ENCODE results near the gene TRERF1.

Gene TRERF1

GRCh38 chr6:42260396-42260888 is 191.3 kb downstream of the TRERF1 start:
- H3K27ac ChIP-seq (ENCODE audit: low read length, poor library complexity, severe bottlenecking) = no peak overlapping the region
- peak overlapping the region; percentile 12 to 45 for H2BK12ac ChIP-seq (ENCODE audit: low read length in 2 of 2)
- no peaks in the 10 kb centered on the region for H3K9me3 ChIP-seq (ENCODE audit: control insufficient read depth, low read length)
- H4K91ac ChIP-seq (ENCODE audit: low read length) = peak overlapping the region; percentile 87
- no peak overlapping the region for H2BK120ac ChIP-seq (ENCODE audit: low read depth, low read length)
- peak overlapping the region in 1 of 2 experiments; percentile 44 for H3K14ac ChIP-seq (ENCODE audit: low read length in 2 of 2)
- H3K36me3 ChIP-seq (ENCODE audit: control insufficient read depth in 1 of 2, insufficient read depth in 2 of 2, low read depth in 1 of 2, low read length in 2 of 2) = peaks cover 21 to 37% of the 10 kb centered on the region in 2 experiments
- H3K27me3 ChIP-seq (ENCODE audit: control insufficient read depth in 1 of 2, insufficient read depth in 1 of 2, low read length in 2 of 2) = no peaks in the 10 kb centered on the region
- H2AK5ac ChIP-seq (ENCODE audit: low read length, severe bottlenecking) = no peak overlapping the region
- H3K4me2 ChIP-seq (ENCODE audit: low read length, poor library complexity, severe bottlenecking) = no peak overlapping the region
- peak; percentile 51 for DNase-seq
- peak overlapping the region in 1 of 2 experiments; percentile 16 for H3K4me3 ChIP-seq (ENCODE audit: insufficient read depth in 1 of 2, low read depth in 1 of 2, low read length in 2 of 2)
- no peaks in the 10 kb centered on the region for H3K79me1 ChIP-seq (replicated peaks; ENCODE audit: low read length, poor library complexity, severe bottlenecking)
- no peak overlapping the region for H2AFZ ChIP-seq (ENCODE audit: low read depth, low read length)
- H3K18ac ChIP-seq (ENCODE audit: low read depth in 1 of 2, low read length in 2 of 2) = peak overlapping the region; percentile 52 to 70
- 45% methylated on average over 4 of the region's 7 CpGs for WGBS
- no peak overlapping the region for H2BK5ac ChIP-seq (ENCODE audit: low read depth, low read length, poor library complexity, severe bottlenecking)
- peak overlapping the region in 1 of 2 experiments; percentile 14 for H3K23ac ChIP-seq (ENCODE audit: low read length in 2 of 2)
- H3K4me1 ChIP-seq (ENCODE audit: control insufficient read depth, insufficient read depth, low read depth, low read length) = peaks cover 4% of the 10 kb centered on the region
- peak overlapping the region; percentile 86 for H4K8ac ChIP-seq (ENCODE audit: low read length)
- peak overlapping the region; percentile 57 for H3K9ac ChIP-seq (ENCODE audit: low read length)
- H3K4ac ChIP-seq (ENCODE audit: low read depth in 1 of 2, low read length in 2 of 2) = peak overlapping the region in 1 of 2 experiments; percentile 46
- no peak overlapping the region for H2BK15ac ChIP-seq (ENCODE audit: low read depth, poor library complexity, severe bottlenecking)

- Histone ChIP-seq H2BK15ac (ENCODE audit: low read depth, poor library complexity, severe bottlenecking) (no peak overlapping the region), H3K27me3 (ENCODE audit: control insufficient read depth in 1 of 2, insufficient read depth in 1 of 2, low read length in 2 of 2) (no peaks in the 10 kb centered on the region), H3K4me2 (ENCODE audit: low read length, poor library complexity, severe bottlenecking) (no peak overlapping the region), H3K4me3 (ENCODE audit: insufficient read depth in 1 of 2, low read depth in 1 of 2, low read length in 2 of 2) (peak overlapping the region in 1 of 2 experiments; percentile 16), H2BK12ac (ENCODE audit: low read length in 2 of 2) (peak overlapping the region in 1 of 2 experiments; percentile 12), H3K36me3 (ENCODE audit: control insufficient read depth in 1 of 2, insufficient read depth in 2 of 2, low read depth in 1 of 2, low read length in 2 of 2) (peaks cover 24 to 38% of the 10 kb centered on the region in 2 experiments), H2AFZ (ENCODE audit: low read depth, low read length) (no peak overlapping the region), H4K91ac (ENCODE audit: low read length) (no peak overlapping the region), H4K8ac (ENCODE audit: low read length) (peak overlapping the region; percentile 86), H3K18ac (ENCODE audit: low read depth in 1 of 2, low read length in 2 of 2) (peak overlapping the region in 1 of 2 experiments; percentile 20), H3K27ac (ENCODE audit: low read length, poor library complexity, severe bottlenecking) (no peak overlapping the region), H3K9me3 (ENCODE audit: control insufficient read depth, low read length) (no peaks in the 10 kb centered on the region), H3K23ac (ENCODE audit: low read length in 2 of 2) (no peak overlapping the region), H3K79me1 (replicated peaks; ENCODE audit: low read length, poor library complexity, severe bottlenecking) (no peaks in the 10 kb centered on the region), H2BK120ac (ENCODE audit: low read depth, low read length) (no peak overlapping the region), H2BK5ac (ENCODE audit: low read depth, low read length, poor library complexity, severe bottlenecking) (no peak overlapping the region), H3K9ac (ENCODE audit: low read length) (peak overlapping the region; percentile 57), H3K14ac (ENCODE audit: low read length in 2 of 2) (no peak overlapping the region), H3K4ac (ENCODE audit: low read depth in 1 of 2, low read length in 2 of 2) (no peak overlapping the region), H3K4me1 (ENCODE audit: control insufficient read depth, insufficient read depth, low read depth, low read length) (peaks cover 4% of the 10 kb centered on the region), H2AK5ac (ENCODE audit: low read length, severe bottlenecking) (no peak overlapping the region)
- DNase-seq = no peak
- 65% methylated on average over 5 of the region's 10 CpGs for WGBS
Measured at GRCh38 chr6:42259841-42260395, 191.8 kb downstream of the TRERF1 start.

GRCh38 chr6:42259286-42259685 is 192.4 kb downstream of the TRERF1 start:
- no peak overlapping the region for H2BK12ac ChIP-seq (ENCODE audit: low read length in 2 of 2)
- peaks cover 4% of the 10 kb centered on the region for H3K4me1 ChIP-seq (ENCODE audit: control insufficient read depth, insufficient read depth, low read depth, low read length)
- no peak overlapping the region for H3K4me3 ChIP-seq (ENCODE audit: insufficient read depth in 1 of 2, low read depth in 1 of 2, low read length in 2 of 2)
- no peak overlapping the region for H3K14ac ChIP-seq (ENCODE audit: low read length in 2 of 2)
- no peak for DNase-seq
- no peak overlapping the region for H4K8ac ChIP-seq (ENCODE audit: low read length)
- H3K9me3 ChIP-seq (ENCODE audit: control insufficient read depth, low read length) = no peaks in the 10 kb centered on the region
- no peak overlapping the region for H3K27ac ChIP-seq (ENCODE audit: low read length, poor library complexity, severe bottlenecking)
- H3K23ac ChIP-seq (ENCODE audit: low read length in 2 of 2) = no peak overlapping the region
- no peaks in the 10 kb centered on the region for H3K79me1 ChIP-seq (replicated peaks; ENCODE audit: low read length, poor library complexity, severe bottlenecking)
- H2BK5ac ChIP-seq (ENCODE audit: low read depth, low read length, poor library complexity, severe bottlenecking) = no peak overlapping the region
- H3K4me2 ChIP-seq (ENCODE audit: low read length, poor library complexity, severe bottlenecking) = no peak overlapping the region
- 98% methylated on average over 30 of the region's 31 CpGs for WGBS
- H2AK5ac ChIP-seq (ENCODE audit: low read length, severe bottlenecking) = no peak overlapping the region
- peaks cover 26 to 44% of the 10 kb centered on the region in 2 experiments for H3K36me3 ChIP-seq (ENCODE audit: control insufficient read depth in 1 of 2, insufficient read depth in 2 of 2, low read depth in 1 of 2, low read length in 2 of 2)
- H4K91ac ChIP-seq (ENCODE audit: low read length) = no peak overlapping the region
- H3K4ac ChIP-seq (ENCODE audit: low read depth in 1 of 2, low read length in 2 of 2) = no peak overlapping the region
- no peak overlapping the region for H3K9ac ChIP-seq (ENCODE audit: low read length)
- H3K18ac ChIP-seq (ENCODE audit: low read depth in 1 of 2, low read length in 2 of 2) = no peak overlapping the region
- H2AFZ ChIP-seq (ENCODE audit: low read depth, low read length) = no peak overlapping the region
- H2BK15ac ChIP-seq (ENCODE audit: low read depth, poor library complexity, severe bottlenecking) = no peak overlapping the region
- H2BK120ac ChIP-seq (ENCODE audit: low read depth, low read length) = no peak overlapping the region
- no peaks in the 10 kb centered on the region for H3K27me3 ChIP-seq (ENCODE audit: control insufficient read depth in 1 of 2, insufficient read depth in 1 of 2, low read length in 2 of 2)

GRCh38 chr6:42257614-42258013 is 194.1 kb downstream of the TRERF1 start:
- H3K14ac ChIP-seq (ENCODE audit: low read length in 2 of 2) = no peak overlapping the region
- H2BK12ac ChIP-seq (ENCODE audit: low read length in 2 of 2) = no peak overlapping the region
- no peak overlapping the region for H4K8ac ChIP-seq (ENCODE audit: low read length)
- no peak overlapping the region for H2AFZ ChIP-seq (ENCODE audit: low read depth, low read length)
- H3K4me2 ChIP-seq (ENCODE audit: low read length, poor library complexity, severe bottlenecking) = no peak overlapping the region
- H2AK5ac ChIP-seq (ENCODE audit: low read length, severe bottlenecking) = no peak overlapping the region
- H3K4me3 ChIP-seq (ENCODE audit: insufficient read depth in 1 of 2, low read depth in 1 of 2, low read length in 2 of 2) = no peak overlapping the region
- 58% methylated on average over 3 of the region's 3 CpGs for WGBS
- H3K4ac ChIP-seq (ENCODE audit: low read depth in 1 of 2, low read length in 2 of 2) = no peak overlapping the region
- no peak for DNase-seq
- H3K36me3 ChIP-seq (ENCODE audit: control insufficient read depth in 1 of 2, insufficient read depth in 2 of 2, low read depth in 1 of 2, low read length in 2 of 2) = peaks cover 23 to 51% of the 10 kb centered on the region in 2 experiments
- H2BK5ac ChIP-seq (ENCODE audit: low read depth, low read length, poor library complexity, severe bottlenecking) = no peak overlapping the region
- no peaks in the 10 kb centered on the region for H3K9me3 ChIP-seq (ENCODE audit: control insufficient read depth, low read length)
- no peak overlapping the region for H2BK120ac ChIP-seq (ENCODE audit: low read depth, low read length)
- H2BK15ac ChIP-seq (ENCODE audit: low read depth, poor library complexity, severe bottlenecking) = no peak overlapping the region
- no peaks in the 10 kb centered on the region for H3K27me3 ChIP-seq (ENCODE audit: control insufficient read depth in 1 of 2, insufficient read depth in 1 of 2, low read length in 2 of 2)
- H3K79me1 ChIP-seq (replicated peaks; ENCODE audit: low read length, poor library complexity, severe bottlenecking) = no peaks in the 10 kb centered on the region
- no peak overlapping the region for H3K18ac ChIP-seq (ENCODE audit: low read depth in 1 of 2, low read length in 2 of 2)
- H3K27ac ChIP-seq (ENCODE audit: low read length, poor library complexity, severe bottlenecking) = no peak overlapping the region
- H4K91ac ChIP-seq (ENCODE audit: low read length) = no peak overlapping the region
- H3K9ac ChIP-seq (ENCODE audit: low read length) = no peak overlapping the region
- H3K23ac ChIP-seq (ENCODE audit: low read length in 2 of 2) = no peak overlapping the region
- H3K4me1 ChIP-seq (ENCODE audit: control insufficient read depth, insufficient read depth, low read depth, low read length) = peaks cover 4% of the 10 kb centered on the region

Data from mesenchymal stem cell (in vitro differentiated cells and primary cell).